OCI-LY7 (cell line): ENCODE measurements around the gene SPINK8. TPM values are rescaled to one million over a fixed set of nuclear protein-coding genes. Genes with fewer than 3 reads are reported as not detected.

Experiments used
- BruUV-seq: library from RNA; stranded (reverse); fragments of 400-500 nt; replicated peaks from 2 replicates; lab custom pipeline; 2021; lab: Mats Ljungman, UMichigan
- CTCF ChIA-PET: fragments of 300-600 bp; sonication (Branson Sonifier 250); formaldehyde crosslinking; loops from one replicate; lab custom pipeline; 2022; ENCODE audit warnings: antibody characterized with exemption; ENCODE audit not compliant: unreplicated experiment; lab: Charles Lee
- POLR2A ChIA-PET: fragments of 300-600 bp; sonication (Branson Sonifier 250); formaldehyde crosslinking; loops from one replicate; lab custom pipeline; 2022; ENCODE audit warnings: antibody characterized with exemption; lab: Charles Lee
- DNase-seq: peaks from one replicate; pipeline ENCODE4 v3.0.0-alpha.2; 2015; ENCODE audit warnings: low spot score
- H2AFZ ChIP-seq: fragments of 200-600 bp; sonication (generic), shearing (Covaris generic); 2 replicates; pipeline ENCODE4 v1.6.1; 2014; ENCODE audit warnings: mild to moderate bottlenecking, antibody characterized with exemption, low read length, moderate library complexity
- H3K27ac ChIP-seq: fragments of 200-600 bp; sonication (generic); 2 replicates; pipeline ENCODE4 v1.5.1; 2014; ENCODE audit warnings: mixed run types, low read depth, mild to moderate bottlenecking, moderate library complexity, low read length, inconsistent platforms; ENCODE audit not compliant: poor library complexity, severe bottlenecking
- H3K36me3 ChIP-seq: fragments of 200-600 bp; sonication (generic); 2 replicates; pipeline ENCODE4 v1.6.1; 2014; ENCODE audit warnings: mild to moderate bottlenecking, antibody characterized with exemption, low read length, moderate library complexity, mixed read lengths; ENCODE audit not compliant: insufficient read depth
- H3K4me1 ChIP-seq: fragments of 200-600 bp; sonication (generic); 2 replicates; pipeline ENCODE4 v1.5.1; 2014; ENCODE audit warnings: mild to moderate bottlenecking, low read length; ENCODE audit not compliant: insufficient read depth, poor library complexity, severe bottlenecking
- H3K4me2 ChIP-seq: fragments of 200-600 bp; sonication (generic); 2 replicates; pipeline ENCODE4 v1.6.1; 2014; ENCODE audit warnings: mild to moderate bottlenecking, low read length
- H3K4me3 ChIP-seq: fragments of 200-600 bp; sonication (generic); 2 replicates; pipeline ENCODE4 v1.5.1; 2014; ENCODE audit warnings: mild to moderate bottlenecking, low read depth, low read length; ENCODE audit not compliant: poor library complexity, severe bottlenecking
- H3K79me2 ChIP-seq: fragments of 200-600 bp; sonication (generic); 2 replicates; pipeline ENCODE4 v1.6.1; 2016; ENCODE audit warnings: low read depth, mild to moderate bottlenecking, low read length, moderate library complexity, mixed read lengths; ENCODE audit not compliant: insufficient read depth
- H3K9me2 ChIP-seq: fragments of 200-600 bp; sonication (generic); 2 replicates; pipeline ENCODE4 v1.6.1; 2016; ENCODE audit warnings: mild to moderate bottlenecking, low read length, mixed read lengths; ENCODE audit not compliant: insufficient read depth
- H3K9me3 ChIP-seq: fragments of 200-600 bp; sonication (generic); 2 replicates; pipeline ENCODE4 v1.6.1; 2014; ENCODE audit warnings: mild to moderate bottlenecking, mixed run types, low read length, mixed read lengths
- H4K20me1 ChIP-seq: fragments of 200-600 bp; sonication (generic); 2 replicates; pipeline ENCODE4 v1.6.1; 2014; ENCODE audit warnings: mild to moderate bottlenecking, antibody characterized with exemption, low read length, moderate library complexity, mixed read lengths; ENCODE audit not compliant: insufficient read depth
- EZH2phosphoT487 ChIP-seq: fragments of 200-600 bp; sonication (generic); IDR thresholded peaks from 2 replicates; pipeline ENCODE4 v1.6.1; 2018; ENCODE audit warnings: low read depth, borderline replicate concordance, mild to moderate bottlenecking, mixed run types, antibody characterized with exemption, low read length, moderate library complexity, mixed read lengths
- intact Hi-C: fragments of 100-400 bp; cut with micrococcal nuclease; formaldehyde crosslinking; loops from one replicate; pipeline ENCODE4 v1.10.0; 2022; ENCODE audit not compliant: unreplicated experiment
- microRNA-seq: library from miRNA; unstranded; fragments of <30 nt; microRNA quantifications from one replicate; pipeline ENCODE4 v1.2.0, GENCODE V29; 2022; ENCODE audit warnings: borderline replicate concordance
- small RNA-seq: library from RNA; depleted of rRNA; stranded (forward); fragments of <200 nt; gene quantifications from one replicate; pipeline ENCODE3, GENCODE V24; 2014
- total RNA-seq, 2 experiments: library from RNA; depleted of rRNA in 1 of 2; stranded (reverse); fragments of >200 nt in 1 of 2; shearing (Covaris generic) in 1 of 2; gene quantifications; 2 replicates each; pipeline ENCODE4 v1.2.3, GENCODE V29; 2014 to 2022
- TF ChIP-seq, protein P1 (sequence below): fragments of 200-600 bp; sonication (generic); conservative IDR thresholded peaks from 2 replicates; pipeline ENCODE4 v1.5.1; 2014; ENCODE audit warnings: mild to moderate bottlenecking, antibody characterized with exemption, low read length, moderate library complexity, mixed read lengths

The SPINK8 gene
- total RNA-seq, 2 experiments from 2014 or later, result not detected

GRCh38 chr3:48267782-48268181 lies 65.7 kb downstream of the SPINK8 start:
- DNase-seq, result no peak
- Histone ChIP-seq H3K36me3 (peaks cover 84% of the 10 kb centered on the region), H3K79me2 (no peaks in the 10 kb centered on the region), H3K4me3 (no peak overlapping the region), H4K20me1 (no peaks in the 10 kb centered on the region), H3K27ac (no peak overlapping the region), H3K9me2 (no peaks in the 10 kb centered on the region), H3K4me2 (no peak overlapping the region), H3K9me3 (no peaks in the 10 kb centered on the region), H2AFZ (no peak overlapping the region), H3K4me1 (no peaks in the 10 kb centered on the region)
- TF ChIP-seq, protein P1, sequence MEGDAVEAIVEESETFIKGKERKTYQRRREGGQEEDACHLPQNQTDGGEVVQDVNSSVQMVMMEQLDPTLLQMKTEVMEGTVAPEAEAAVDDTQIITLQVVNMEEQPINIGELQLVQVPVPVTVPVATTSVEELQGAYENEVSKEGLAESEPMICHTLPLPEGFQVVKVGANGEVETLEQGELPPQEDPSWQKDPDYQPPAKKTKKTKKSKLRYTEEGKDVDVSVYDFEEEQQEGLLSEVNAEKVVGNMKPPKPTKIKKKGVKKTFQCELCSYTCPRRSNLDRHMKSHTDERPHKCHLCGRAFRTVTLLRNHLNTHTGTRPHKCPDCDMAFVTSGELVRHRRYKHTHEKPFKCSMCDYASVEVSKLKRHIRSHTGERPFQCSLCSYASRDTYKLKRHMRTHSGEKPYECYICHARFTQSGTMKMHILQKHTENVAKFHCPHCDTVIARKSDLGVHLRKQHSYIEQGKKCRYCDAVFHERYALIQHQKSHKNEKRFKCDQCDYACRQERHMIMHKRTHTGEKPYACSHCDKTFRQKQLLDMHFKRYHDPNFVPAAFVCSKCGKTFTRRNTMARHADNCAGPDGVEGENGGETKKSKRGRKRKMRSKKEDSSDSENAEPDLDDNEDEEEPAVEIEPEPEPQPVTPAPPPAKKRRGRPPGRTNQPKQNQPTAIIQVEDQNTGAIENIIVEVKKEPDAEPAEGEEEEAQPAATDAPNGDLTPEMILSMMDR, result no peak
- TF ChIP-seq EZH2phosphoT487, result no peak
- intact Hi-C loops, result no loop called here
- ChIA-PET POLR2A (no interaction called here), CTCF (no interaction called here)
- BruUV-seq, result no TSS peak

- CTCF ChIA-PET, result no interaction called here
- POLR2A ChIA-PET, result interaction anchor here (1.2 kb wide), 1 partner anchor 9 kb away, joined by 7 read pairs; no protein-coding TSS in a partner anchor
These were observed 74.9 kb downstream of the SPINK8 start for GRCh38 chr3:48258530-48258929.

More at GRCh38 chr3:48258530-48258929, 74.9 kb downstream of the SPINK8 start:
- intact Hi-C loops, result no loop called here
- Histone ChIP-seq H3K36me3 (peaks cover 99% of the 10 kb centered on the region), H2AFZ (no peak overlapping the region), H3K4me2 (no peak overlapping the region), H3K9me3 (peaks cover 12% of the 10 kb centered on the region), H3K9me2 (no peaks in the 10 kb centered on the region), H4K20me1 (no peaks in the 10 kb centered on the region), H3K27ac (no peak overlapping the region), H3K79me2 (peaks cover 50% of the 10 kb centered on the region), H3K4me1 (no peaks in the 10 kb centered on the region), H3K4me3 (no peak overlapping the region)
- TF ChIP-seq, protein P1, result no peak
- BruUV-seq, result no TSS peak
- DNase-seq, result no peak

Small RNA genes lying within 50 kb of the gene (microRNA-seq; reads per million reads assigned to microRNA genes)
- not detected for gene MIR2115

Small RNA genes lying within 50 kb of the gene (small RNA-seq; reads per million reads assigned to genes)
- gene MIR2115 (not detected), gene RF00019 (not detected), gene RN7SL321P (not detected)

Other genes starting within 250 kb of the SPINK8 start
- gene CDC25A, start 145.2 kb downstream of the SPINK8 start, total RNA-seq (2014; rRNA removed; shearing (Covaris generic)), result 74.5 and 83.4 TPM in 2 replicates
- gene CDC25A, start 145.2 kb downstream of the SPINK8 start, total RNA-seq (2022), result 72.9 and 75.4 TPM in 2 replicates
- gene CAMP, start 110.2 kb downstream of the SPINK8 start, total RNA-seq (2014; rRNA removed; shearing (Covaris generic)), result 18.2 and 34.6 TPM in 2 replicates
- 33.6 and 56.8 TPM in 2 replicates for gene CAMP, start 110.2 kb downstream of the SPINK8 start, total RNA-seq (2022)
- 61.4 and 62.4 TPM in 2 replicates for gene ZNF589, start 92.6 kb downstream of the SPINK8 start, total RNA-seq (2014; rRNA removed; shearing (Covaris generic))
- 82.0 and 83.5 TPM in 2 replicates for gene ZNF589, start 92.6 kb downstream of the SPINK8 start, total RNA-seq (2022)
- 29.0 and 35.2 TPM in 2 replicates for gene NME6, start 32.3 kb downstream of the SPINK8 start, total RNA-seq (2014; rRNA removed; shearing (Covaris generic))
- gene NME6, start 32.3 kb downstream of the SPINK8 start, total RNA-seq (2022), result 33.1 and 33.5 TPM in 2 replicates
- 0.28 and 0.50 TPM in 2 replicates for gene FBXW12, start 38.6 kb upstream of the SPINK8 start, total RNA-seq (2014; rRNA removed; shearing (Covaris generic))
- 0.37 and 0.44 TPM in 2 replicates for gene FBXW12, start 38.6 kb upstream of the SPINK8 start, total RNA-seq (2022)
- 4.4 and 14.9 TPM in 2 replicates for gene PLXNB1, start 96.4 kb upstream of the SPINK8 start, total RNA-seq (2014; rRNA removed; shearing (Covaris generic))
- 6.4 and 7.7 TPM in 2 replicates for gene PLXNB1, start 96.4 kb upstream of the SPINK8 start, total RNA-seq (2022)
- gene CCDC51, start 106.5 kb upstream of the SPINK8 start, total RNA-seq (2014; rRNA removed; shearing (Covaris generic)), result 22.0 and 23.0 TPM in 2 replicates
- gene CCDC51, start 106.5 kb upstream of the SPINK8 start, total RNA-seq (2022), result 21.2 and 24.9 TPM in 2 replicates
- gene TMA7, start 106.6 kb upstream of the SPINK8 start, total RNA-seq (2014; rRNA removed; shearing (Covaris generic)), result 313 and 486 TPM in 2 replicates
- 226 and 250 TPM in 2 replicates for gene TMA7, start 106.6 kb upstream of the SPINK8 start, total RNA-seq (2022)
- gene ATRIP, start 113.1 kb upstream of the SPINK8 start, total RNA-seq (2014; rRNA removed; shearing (Covaris generic)), result 16.3 and 16.8 TPM in 2 replicates
- 20.3 and 24.5 TPM in 2 replicates for gene ATRIP, start 113.1 kb upstream of the SPINK8 start, total RNA-seq (2022)
- 80.5 and 102 TPM in 2 replicates for gene SHISA5, start 170.5 kb upstream of the SPINK8 start, total RNA-seq (2014; rRNA removed; shearing (Covaris generic))
- gene SHISA5, start 170.5 kb upstream of the SPINK8 start, total RNA-seq (2022), result 97.1 and 97.3 TPM in 2 replicates
- 3.8 and 5.0 TPM in 2 replicates for gene PFKFB4, start 223.1 kb upstream of the SPINK8 start, total RNA-seq (2014; rRNA removed; shearing (Covaris generic))
- 10.8 and 29.0 TPM in 2 replicates for gene PFKFB4, start 223.1 kb upstream of the SPINK8 start, total RNA-seq (2022)
- gene UCN2, start 230.1 kb upstream of the SPINK8 start, total RNA-seq (2014; rRNA removed; shearing (Covaris generic)), result 0.16 TPM in 1 of 2 replicates, not detected in the other
- gene UCN2, start 230.1 kb upstream of the SPINK8 start, total RNA-seq (2022), result not detected in 2 replicates